HepG2 (cell line): ENCODE results near the gene IRF2BPL. TPM values are rescaled to one million over a fixed set of nuclear protein-coding genes. Genes with fewer than 3 reads are reported as not detected.

Source experiments
- ATAC-seq: fragments of 200-7000 bp; cut with Tn5 transposase; 3 replicates; pipeline ENCODE4 v1.9.1; 2020; ENCODE audit warnings: mild to moderate bottlenecking, moderate library complexity
- BruUV-seq: library from RNA; stranded (reverse); fragments of 400-500 nt; replicated peaks from 2 replicates; lab custom pipeline; 2021; lab: Mats Ljungman, UMichigan
- CTCF ChIA-PET: fragments of 300-600 bp; formaldehyde crosslinking; extraction: SDS; loops from one replicate; lab custom pipeline; 2021; ENCODE audit warnings: low total read pairs, inconsistent platforms, low intra/inter-chr PET ratio; lab: Yijun Ruan, JAX
- POLR2A ChIA-PET: fragments of 350-600 bp; sonication (Branson Sonifier 250); formaldehyde crosslinking; loops from one replicate; lab custom pipeline; 2020; ENCODE audit warnings: antibody characterized with exemption, inconsistent platforms; lab: Yijun Ruan, JAX
- DNase-seq: peaks from one replicate; pipeline ENCODE4 v3.0.0-alpha.2; 2015; ENCODE audit warnings: low spot score
- FAIRE-seq: peaks from 3 replicates; lab custom pipeline; 2011; peaks lifted over from hg19 to GRCh38; lab: Jason Lieb, UNC
- H2AFZ ChIP-seq: one replicate; pipeline ENCODE4 v1.6.1; 2011; ENCODE audit warnings: low read length, inconsistent platforms
- H3K27ac ChIP-seq: fragments of 300-600 bp; 3 replicates; pipeline ENCODE4 v1.8.0; 2011; ENCODE audit warnings: mixed run types, mild to moderate bottlenecking, mixed read lengths, low read length, inconsistent platforms; ENCODE audit not compliant: insufficient read depth; ENCODE audit errors: extremely low read length
- H3K27me3 ChIP-seq, 2 experiments: fragments of 200-600 bp in 1 of 2; 2 replicates in 1 of 2; 3 replicates in 1 of 2; pipeline versions ENCODE4 v1.6.0 to v1.8.0; 2011; ENCODE audit warnings: low read length in 2 of 2, mild to moderate bottlenecking in 2 of 2, moderate library complexity in 2 of 2, inconsistent platforms in 1 of 2; ENCODE audit not compliant: insufficient read depth in 2 of 2, control insufficient read depth in 1 of 2
- H3K36me3 ChIP-seq, 2 experiments: fragments of 200-600 bp in 1 of 2; replicated peaks in 1 of 2; 2 replicates in 1 of 2; 3 replicates in 1 of 2; pipeline versions ENCODE4 v1.5.1 to v1.8.0; 2011; ENCODE audit warnings: low read length in 2 of 2, inconsistent platforms in 1 of 2; ENCODE audit not compliant: insufficient read depth in 2 of 2, control insufficient read depth in 1 of 2
- H3K4me1 ChIP-seq: 2 replicates; pipeline ENCODE4 v1.5.1; 2012; ENCODE audit warnings: low read length, inconsistent platforms; ENCODE audit not compliant: insufficient read depth
- H3K4me2 ChIP-seq: 2 replicates; pipeline ENCODE4 v1.6.0; 2011; ENCODE audit warnings: low read depth, low read length, inconsistent platforms
- H3K4me3 ChIP-seq, 3 experiments: fragments of 200-600 bp in 1 of 3; sonication (generic), shearing (Covaris generic) in 1 of 3; replicated peaks in 1 of 3; 2 replicates each; pipeline ENCODE4 v1.5.1; 2011 to 2016; ENCODE audit warnings: low read length in 3 of 3, inconsistent platforms in 2 of 3, low read depth in 2 of 3, mild to moderate bottlenecking in 2 of 3, control low read depth in 1 of 3, mixed read lengths in 1 of 3; ENCODE audit not compliant: insufficient read depth in 1 of 3
- H3K79me2 ChIP-seq: one replicate; pipeline ENCODE4 v1.6.1; 2011; ENCODE audit warnings: low read length, inconsistent platforms; ENCODE audit not compliant: insufficient read depth
- H3K9ac ChIP-seq: 2 replicates; pipeline ENCODE4 v1.6.0; 2011; ENCODE audit warnings: mild to moderate bottlenecking, low read depth, low read length, inconsistent platforms; ENCODE audit not compliant: insufficient read depth
- H3K9me3 ChIP-seq: 2 replicates; pipeline ENCODE4 v1.5.1; 2012; ENCODE audit warnings: mild to moderate bottlenecking, low read length
- H4K20me1 ChIP-seq: 2 replicates; pipeline ENCODE4 v1.6.0; 2011; ENCODE audit warnings: inconsistent platforms, mild to moderate bottlenecking, low read length, moderate library complexity; ENCODE audit not compliant: insufficient read depth
- CBX1 ChIP-seq: IDR thresholded peaks from one replicate; pipeline ENCODE4 v1.6.1; 2016; ENCODE audit warnings: antibody characterized with exemption, low read depth
- CCDC6 ChIP-seq: sonication (generic); formaldehyde crosslinking; IDR thresholded peaks from 2 replicates; pipeline ENCODE4 v1.8.1; 2022; ENCODE audit warnings: mild to moderate bottlenecking, missing genetic modification reagents, moderate library complexity
- FOXO1 ChIP-seq: sonication (generic); formaldehyde crosslinking; IDR thresholded peaks from 2 replicates; pipeline ENCODE4 v1.4.0; 2020; ENCODE audit warnings: missing genetic modification reagents
- NCOA2 ChIP-seq: sonication (generic); formaldehyde crosslinking; IDR thresholded peaks from 2 replicates; pipeline ENCODE4 v1.8.0; 2022; ENCODE audit warnings: inconsistent platforms
- POLR2AphosphoS5 ChIP-seq: IDR thresholded peaks from 2 replicates; pipeline ENCODE4 v1.6.1; 2012; ENCODE audit warnings: low read depth, low read length
- ZNF124 ChIP-seq: sonication (generic); formaldehyde crosslinking; IDR thresholded peaks from 2 replicates; pipeline ENCODE4 v1.4.0; 2020; ENCODE audit warnings: missing genetic modification reagents
- ZNF232 ChIP-seq: sonication (generic); formaldehyde crosslinking; IDR thresholded peaks from 2 replicates; pipeline ENCODE4 v1.4.0; 2020; ENCODE audit warnings: missing genetic modification reagents, borderline replicate concordance
- ZNF446 ChIP-seq: sonication (generic); formaldehyde crosslinking; IDR thresholded peaks from 2 replicates; pipeline ENCODE4 v1.5.0; 2020; ENCODE audit warnings: mild to moderate bottlenecking, missing genetic modification reagents
- ZNF547 ChIP-seq: sonication (generic); formaldehyde crosslinking; IDR thresholded peaks from 2 replicates; pipeline ENCODE4 v1.5.1; 2020; ENCODE audit warnings: mild to moderate bottlenecking, missing genetic modification reagents
- ZNF550 ChIP-seq: sonication (generic); formaldehyde crosslinking; IDR thresholded peaks from 2 replicates; pipeline ENCODE4 v1.4.0; 2020; ENCODE audit warnings: mild to moderate bottlenecking, missing genetic modification reagents, borderline replicate concordance
- WGBS: methylation state at CpG from one replicate; pipeline ENCODE4 v1.1.6; 2017; ENCODE audit warnings: low lambda C conversion rate; 5-methylcytosine and 5-hydroxymethylcytosine counted together
- in situ Hi-C: cut with HindIII; loops from 2 replicates; pipeline ENCODE4 v1.10.0; 2017; ENCODE audit warnings: low pct_unique_long_range_greater_than_20kb; ENCODE audit not compliant: extremely low pct_ligation_motif_present
- intact Hi-C: fragments of 100-400 bp; cut with micrococcal nuclease; formaldehyde crosslinking; loops from one replicate; pipeline ENCODE4 v1.10.0; 2022; ENCODE audit not compliant: unreplicated experiment
- polyA plus RNA-seq, 8 experiments: library from polyadenylated mRNA; depleted of rRNA in 3 of 8; stranded (reverse) in 7 of 8; unstranded in 1 of 8; fragments of >200 nt; fragmentation: Illumina TruSeq in 4 of 8; extraction: Trizol in 4 of 8; gene quantifications; 2 replicates each; pipeline versions ENCODE4 v1.2.1 to v1.2.3, GENCODE V29; 2011 to 2016; ENCODE audit warnings: low read depth in 4 of 8, missing spikeins in 1 of 8, mixed read lengths in 1 of 8; ENCODE audit not compliant: insufficient read depth in 1 of 8
- total RNA-seq, 5 experiments: library from RNA; depleted of rRNA; stranded (reverse); fragments of >200 nt; fragmentation: Illumina TruSeq; extraction: Trizol; gene quantifications; 2 replicates each; pipeline ENCODE4 v1.2.3, GENCODE V29; 2016; ENCODE audit warnings: low read depth in 1 of 5
- TF ChIP-seq, protein P1 (sequence below): sonication (generic); formaldehyde crosslinking; IDR thresholded peaks from 2 replicates; pipeline ENCODE4 v1.8.0; 2022; ENCODE audit warnings: low read depth, missing genetic modification reagents
- TF ChIP-seq, protein P2 (sequence below): sonication (generic); formaldehyde crosslinking; IDR thresholded peaks from 2 replicates; pipeline ENCODE4 v1.8.0; 2022; ENCODE audit warnings: mild to moderate bottlenecking, missing genetic modification reagents; ENCODE audit not compliant: insufficient replicate concordance
- TF ChIP-seq, protein P3 (sequence below): sonication (generic); formaldehyde crosslinking; IDR thresholded peaks from 2 replicates; pipeline ENCODE4 v1.4.0; 2020; ENCODE audit warnings: mild to moderate bottlenecking, low read depth, missing genetic modification reagents

The IRF2BPL gene
- total and polyA plus RNA-seq, 2 of the 13 experiments (the other 11 are each of a cell fraction or from before 2014, with no cell fraction given) = 6.6 to 8.4 TPM

GRCh38 chr14:76996563-76997146, 31.9 kb downstream of the IRF2BPL start:
- H2AFZ ChIP-seq = no peak overlapping the region
- ATAC-seq = no peak
- BruUV-seq = no TSS peak
- H3K36me3 ChIP-seq = no peaks in the 10 kb centered on the region
- CTCF ChIA-PET = no interaction called here
- H3K79me2 ChIP-seq = no peaks in the 10 kb centered on the region
- H3K4me1 ChIP-seq = peaks cover 40% of the 10 kb centered on the region
- no peaks in the 10 kb centered on the region for H4K20me1 ChIP-seq
- TF ChIP-seq CCDC6 (CRISPR knock-in tag) (no peak), FOXO1 (CRISPR knock-in tag) (no peak), ZNF547 (no peak), CBX1 (no peak)
- TF ChIP-seq, protein P1, sequence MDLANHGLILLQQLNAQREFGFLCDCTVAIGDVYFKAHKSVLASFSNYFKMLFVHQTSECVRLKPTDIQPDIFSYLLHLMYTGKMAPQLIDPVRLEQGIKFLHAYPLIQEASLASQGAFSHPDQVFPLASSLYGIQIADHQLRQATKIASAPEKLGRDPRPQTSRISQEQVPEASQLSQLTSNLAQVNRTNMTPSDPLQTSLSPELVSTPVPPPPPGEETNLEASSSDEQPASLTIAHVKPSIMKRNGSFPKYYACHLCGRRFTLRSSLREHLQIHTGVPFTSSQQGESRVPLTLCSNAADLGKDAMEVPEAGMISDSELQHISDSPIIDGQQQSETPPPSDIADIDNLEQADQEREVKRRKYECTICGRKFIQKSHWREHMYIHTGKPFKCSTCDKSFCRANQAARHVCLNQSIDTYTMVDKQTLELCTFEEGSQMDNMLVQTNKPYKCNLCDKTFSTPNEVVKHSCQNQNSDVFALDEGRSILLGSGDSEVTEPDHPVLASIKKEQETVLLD (CRISPR knock-in tag) = no peak
- no peak overlapping the region for H3K4me2 ChIP-seq
- intact Hi-C loops = no loop called here
- H3K9me3 ChIP-seq = no peaks in the 10 kb centered on the region
- H3K27me3 ChIP-seq = peaks cover 1 to 9% of the 10 kb centered on the region in 2 experiments; a peak in 2 of 5 replicates
- in situ Hi-C loops = no loop called here
- H3K27ac ChIP-seq = no peak overlapping the region
- no peak overlapping the region for H3K4me3 ChIP-seq
- no peak for DNase-seq
- H3K9ac ChIP-seq = no peak overlapping the region
- POLR2A ChIA-PET = no interaction called here
- 50% methylated on average over 2 of the region's 2 CpGs for WGBS
- FAIRE-seq = no peak

DNA sequence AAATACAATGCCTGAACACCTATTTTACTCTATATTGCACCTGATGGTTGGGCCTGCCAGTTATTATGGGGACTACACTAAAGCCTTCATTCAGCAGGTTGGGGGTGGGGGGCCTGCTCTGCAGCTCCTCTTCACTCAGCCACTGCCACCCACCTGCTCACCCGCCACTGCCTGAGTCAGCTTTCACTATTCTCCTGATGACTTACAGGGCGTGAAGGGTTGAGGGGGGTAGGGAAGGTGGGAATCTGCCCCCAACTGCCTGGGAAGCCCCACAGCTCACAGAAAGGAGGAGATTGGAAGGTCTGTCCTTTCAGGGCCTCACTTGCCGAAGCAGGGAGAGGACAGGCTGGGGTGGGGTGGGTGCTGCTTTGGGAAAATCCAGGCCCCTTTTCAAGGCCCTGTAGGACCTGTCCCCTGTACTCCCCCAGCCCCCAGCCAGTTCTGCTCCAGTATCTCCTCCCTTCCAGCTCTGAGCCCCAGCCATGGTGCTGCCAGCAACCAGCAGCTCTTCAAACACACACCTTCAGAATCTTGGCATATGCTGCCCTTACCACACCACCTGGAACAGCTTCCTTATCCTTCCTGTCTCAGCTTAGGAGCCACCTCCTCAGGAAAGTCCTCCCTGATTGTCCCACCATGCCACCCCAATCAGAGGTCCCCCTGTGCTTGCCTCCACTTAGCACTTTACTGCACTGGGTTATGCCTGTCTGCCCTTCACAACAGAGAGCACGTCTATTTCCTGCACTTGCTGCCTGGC, 33.1 kb downstream of the IRF2BPL start:
- POLR2A ChIA-PET = no interaction called here
- H3K27me3 ChIP-seq = peaks cover 0 to 1% of the 10 kb centered on the region in 2 experiments; a peak in 1 of 5 replicates
- no peak for ATAC-seq
- H3K9me3 ChIP-seq = no peaks in the 10 kb centered on the region
- no peak overlapping the region for H3K4me2 ChIP-seq
- H3K4me3 ChIP-seq = no peak overlapping the region
- peaks cover 30% of the 10 kb centered on the region for H3K4me1 ChIP-seq
- no peak overlapping the region for H3K9ac ChIP-seq
- no TSS peak for BruUV-seq
- no peak overlapping the region for H2AFZ ChIP-seq
- 40% methylated on average over 1 of the region's 4 CpGs for WGBS
- H3K36me3 ChIP-seq = no peaks in the 10 kb centered on the region
- intact Hi-C loops (no loop called here), in situ Hi-C loops (no loop called here)
- CTCF ChIA-PET = no interaction called here
- no peak overlapping the region for H3K27ac ChIP-seq
- no peak for DNase-seq
- no peaks in the 10 kb centered on the region for H3K79me2 ChIP-seq
- no peaks in the 10 kb centered on the region for H4K20me1 ChIP-seq
- FAIRE-seq = no peak
- TF ChIP-seq, protein P2, sequence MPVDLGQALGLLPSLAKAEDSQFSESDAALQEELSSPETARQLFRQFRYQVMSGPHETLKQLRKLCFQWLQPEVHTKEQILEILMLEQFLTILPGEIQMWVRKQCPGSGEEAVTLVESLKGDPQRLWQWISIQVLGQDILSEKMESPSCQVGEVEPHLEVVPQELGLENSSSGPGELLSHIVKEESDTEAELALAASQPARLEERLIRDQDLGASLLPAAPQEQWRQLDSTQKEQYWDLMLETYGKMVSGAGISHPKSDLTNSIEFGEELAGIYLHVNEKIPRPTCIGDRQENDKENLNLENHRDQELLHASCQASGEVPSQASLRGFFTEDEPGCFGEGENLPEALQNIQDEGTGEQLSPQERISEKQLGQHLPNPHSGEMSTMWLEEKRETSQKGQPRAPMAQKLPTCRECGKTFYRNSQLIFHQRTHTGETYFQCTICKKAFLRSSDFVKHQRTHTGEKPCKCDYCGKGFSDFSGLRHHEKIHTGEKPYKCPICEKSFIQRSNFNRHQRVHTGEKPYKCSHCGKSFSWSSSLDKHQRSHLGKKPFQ (CRISPR knock-in tag) = no peak
- TF ChIP-seq, protein P3, sequence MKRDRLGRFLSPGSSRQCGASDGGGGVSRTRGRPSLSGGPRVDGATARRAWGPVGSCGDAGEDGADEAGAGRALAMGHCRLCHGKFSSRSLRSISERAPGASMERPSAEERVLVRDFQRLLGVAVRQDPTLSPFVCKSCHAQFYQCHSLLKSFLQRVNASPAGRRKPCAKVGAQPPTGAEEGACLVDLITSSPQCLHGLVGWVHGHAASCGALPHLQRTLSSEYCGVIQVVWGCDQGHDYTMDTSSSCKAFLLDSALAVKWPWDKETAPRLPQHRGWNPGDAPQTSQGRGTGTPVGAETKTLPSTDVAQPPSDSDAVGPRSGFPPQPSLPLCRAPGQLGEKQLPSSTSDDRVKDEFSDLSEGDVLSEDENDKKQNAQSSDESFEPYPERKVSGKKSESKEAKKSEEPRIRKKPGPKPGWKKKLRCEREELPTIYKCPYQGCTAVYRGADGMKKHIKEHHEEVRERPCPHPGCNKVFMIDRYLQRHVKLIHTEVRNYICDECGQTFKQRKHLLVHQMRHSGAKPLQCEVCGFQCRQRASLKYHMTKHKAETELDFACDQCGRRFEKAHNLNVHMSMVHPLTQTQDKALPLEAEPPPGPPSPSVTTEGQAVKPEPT = no peak
- TF ChIP-seq POLR2AphosphoS5 (no peak), ZNF124 (CRISPR knock-in tag) (no peak), NCOA2 (no peak), ZNF446 (CRISPR knock-in tag) (no peak), ZNF232 (CRISPR knock-in tag) (no peak), ZNF550 (no peak)
